DOHH2 (cell line): ENCODE measurements around the gene SPATA31C1.
"Not testable (repeated sequence)": the region's sequence is repeated elsewhere in the genome, so short reads cannot be mapped to it uniquely, and the experiment has no call there.

Experiments used
- H3F3A ChIP-seq: fragments of 200-600 bp; sonication (generic), shearing (Covaris generic); 2 replicates; pipeline ENCODE4 v1.6.0; 2016; ENCODE audit warnings: antibody characterized with exemption, mild to moderate bottlenecking; ENCODE audit not compliant: control insufficient read depth, insufficient read depth
- H3K27ac ChIP-seq: fragments of 200-600 bp; sonication (generic); 2 replicates; pipeline ENCODE4 v1.5.1; 2014; ENCODE audit warnings: low read depth, mild to moderate bottlenecking, low read length, moderate library complexity
- H3K27me3 ChIP-seq: fragments of 200-600 bp; sonication (generic); 2 replicates; pipeline ENCODE4 v1.6.1; 2014; ENCODE audit warnings: mild to moderate bottlenecking, low read length, mixed read lengths; ENCODE audit not compliant: control insufficient read depth
- H3K36me3 ChIP-seq: fragments of 200-600 bp; sonication (generic); 2 replicates; pipeline ENCODE4 v1.6.1; 2014; ENCODE audit warnings: mild to moderate bottlenecking, low read length, moderate library complexity, mixed read lengths; ENCODE audit not compliant: control insufficient read depth
- H3K4me1 ChIP-seq: fragments of 200-600 bp; sonication (generic); 2 replicates; pipeline ENCODE4 v1.6.1; 2014; ENCODE audit warnings: mild to moderate bottlenecking, low read length, mixed read lengths; ENCODE audit not compliant: control insufficient read depth
- H3K4me2 ChIP-seq: fragments of 200-600 bp; sonication (generic); 2 replicates; pipeline ENCODE4 v1.6.0; 2014; ENCODE audit warnings: mild to moderate bottlenecking, low read length, moderate library complexity
- H3K4me3 ChIP-seq: fragments of 200-600 bp; sonication (generic); 2 replicates; pipeline ENCODE4 v1.5.1; 2014; ENCODE audit warnings: mild to moderate bottlenecking, low read length, mixed read lengths
- H3K79me2 ChIP-seq: fragments of 200-600 bp; sonication (generic); 2 replicates; pipeline ENCODE4 v1.6.1; 2014; ENCODE audit warnings: mild to moderate bottlenecking, low read length, mixed read lengths; ENCODE audit not compliant: control insufficient read depth
- H3K9me2 ChIP-seq: fragments of 200-600 bp; sonication (generic); replicated peaks from 2 replicates; pipeline ENCODE4 v1.6.1; 2014; ENCODE audit warnings: mild to moderate bottlenecking, low read length, mixed read lengths; ENCODE audit not compliant: control insufficient read depth
- H3K9me3 ChIP-seq: fragments of 200-600 bp; sonication (generic); 2 replicates; pipeline ENCODE4 v1.6.1; 2014; ENCODE audit warnings: antibody characterized with exemption, low read length, mixed read lengths; ENCODE audit not compliant: control insufficient read depth, insufficient read depth
- H4K20me1 ChIP-seq: fragments of 200-600 bp; sonication (generic); 2 replicates; pipeline ENCODE4 v1.6.0; 2014; ENCODE audit warnings: low read depth, mild to moderate bottlenecking, antibody characterized with exemption, low read length, moderate library complexity; ENCODE audit not compliant: control insufficient read depth, insufficient read depth
- EZH2phosphoT487 ChIP-seq: fragments of 200-600 bp; sonication (generic); IDR thresholded peaks from 2 replicates; pipeline ENCODE4 v1.6.1; 2017; ENCODE audit warnings: borderline replicate concordance, mild to moderate bottlenecking, antibody characterized with exemption, low read length, moderate library complexity, mixed read lengths
- TF ChIP-seq, protein P1 (sequence below): fragments of 200-600 bp; sonication (generic); IDR thresholded peaks from one replicate; pipeline ENCODE4 v1.5.1; 2014; ENCODE audit warnings: antibody characterized with exemption, mild to moderate bottlenecking, low read depth, low read length; ENCODE audit not compliant: poor library complexity, severe bottlenecking

SPATA31C1 gene

DNA sequence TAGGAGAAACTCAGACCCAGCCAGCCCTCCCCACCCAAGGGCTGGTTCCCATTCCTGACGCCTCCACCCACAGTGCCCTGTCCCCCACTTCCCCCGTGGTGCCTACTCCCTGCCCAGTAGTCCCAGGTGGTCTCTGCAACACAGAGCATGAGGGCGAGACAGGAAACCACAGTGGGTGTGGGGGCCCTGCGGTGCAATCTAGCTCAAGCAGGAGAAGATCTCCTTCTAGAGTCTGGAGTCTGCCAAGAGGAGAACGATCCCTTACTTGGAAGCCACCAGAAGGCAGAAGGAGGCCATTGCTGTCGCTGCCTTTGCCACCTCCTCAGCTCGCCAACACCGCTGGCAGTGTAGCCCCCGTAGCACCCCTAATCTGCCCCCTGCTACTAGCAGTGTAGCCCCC is 20.2 kb downstream of the SPATA31C1 start:
- H3K4me3 ChIP-seq, H3K9me2 ChIP-seq, H3K27ac ChIP-seq, H3K36me3 ChIP-seq, H3K27me3 ChIP-seq, H3K4me2 ChIP-seq, H4K20me1 ChIP-seq, H3K9me3 ChIP-seq, H3K4me1 ChIP-seq, H3F3A ChIP-seq, H3K79me2 ChIP-seq: not testable (repeated sequence)

DNA sequence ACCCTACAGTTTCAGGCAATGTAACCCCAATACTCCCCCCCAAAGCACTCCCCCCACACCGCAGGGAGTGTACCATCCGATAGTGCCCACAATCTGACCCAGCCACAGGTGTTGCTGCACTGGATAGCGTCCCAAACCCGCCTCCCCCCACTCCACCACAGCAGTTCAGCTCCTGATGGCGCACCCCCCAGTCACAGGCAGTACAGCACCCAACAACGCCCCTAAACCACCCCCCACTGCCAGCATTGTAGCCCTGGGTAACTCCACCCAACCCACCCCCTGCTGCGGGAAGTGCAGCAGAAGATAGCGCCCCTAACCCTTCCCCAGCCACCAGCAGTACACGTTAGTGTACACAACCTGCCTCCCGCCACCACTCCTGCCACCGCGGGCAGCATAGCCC is 20.6 kb downstream of the SPATA31C1 start:
- H3K4me2 ChIP-seq, H4K20me1 ChIP-seq, H3K4me3 ChIP-seq, H3K4me1 ChIP-seq, H3K27ac ChIP-seq, H3K27me3 ChIP-seq, H3K79me2 ChIP-seq, H3F3A ChIP-seq, H3K9me2 ChIP-seq, H3K36me3 ChIP-seq, H3K9me3 ChIP-seq: not testable (repeated sequence)

DNA sequence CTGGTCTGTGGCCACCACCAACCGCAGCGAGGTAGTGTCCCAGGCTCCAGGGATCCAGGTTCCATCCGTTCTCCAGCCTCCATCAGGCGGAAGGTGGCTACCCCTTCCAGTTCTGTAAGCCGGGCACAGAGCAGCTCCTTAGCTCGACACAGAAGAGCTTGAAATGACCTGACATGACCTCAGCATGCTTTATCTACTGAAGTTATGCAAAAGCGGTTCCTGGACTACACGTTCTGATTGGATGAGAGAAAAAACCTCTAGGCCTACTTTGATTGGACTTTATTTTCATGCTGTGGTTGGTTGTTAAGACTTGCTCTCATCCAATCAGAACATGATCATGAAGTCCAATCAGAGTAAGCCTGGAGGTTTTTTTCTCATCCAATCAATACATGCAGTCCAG is 21.3 kb downstream of the SPATA31C1 start:
- H3K27ac ChIP-seq = not testable (repeated sequence)

DNA sequence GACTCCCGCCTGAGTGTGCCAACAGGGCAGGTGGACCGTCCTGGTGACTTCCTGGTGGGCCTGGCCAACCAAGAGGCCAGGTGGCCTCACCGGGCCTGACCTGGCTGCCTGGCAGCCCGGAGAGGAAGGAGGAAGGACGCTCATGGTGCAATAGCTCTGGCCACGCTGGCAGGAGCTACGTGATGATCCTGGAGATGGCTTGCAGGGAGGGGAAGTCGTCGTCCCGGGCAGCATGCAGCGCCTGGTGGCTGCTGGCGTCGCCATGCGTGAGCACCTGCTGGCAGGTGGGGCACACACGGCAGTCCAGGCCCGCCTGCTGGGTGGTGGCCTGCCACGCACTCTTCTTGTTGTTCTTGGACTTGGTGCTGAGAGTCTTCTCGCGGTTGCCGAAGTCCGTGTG is 26.3 kb downstream of the SPATA31C1 start:
- Histone ChIP-seq H3K9me3 (no peaks in the 10 kb centered on the region), H3K4me3 (no peak overlapping the region), H3K4me2 (no peak overlapping the region), H3K79me2 (no peaks in the 10 kb centered on the region), H3K36me3 (no peaks in the 10 kb centered on the region), H3K9me2 (no peaks in the 10 kb centered on the region), H4K20me1 (no peaks in the 10 kb centered on the region), H3K4me1 (no peaks in the 10 kb centered on the region), H3F3A (no peaks in the 10 kb centered on the region), H3K27me3 (no peaks in the 10 kb centered on the region), H3K27ac (no peak overlapping the region)
- TF ChIP-seq EZH2phosphoT487 = no peak
- TF ChIP-seq, protein P1, sequence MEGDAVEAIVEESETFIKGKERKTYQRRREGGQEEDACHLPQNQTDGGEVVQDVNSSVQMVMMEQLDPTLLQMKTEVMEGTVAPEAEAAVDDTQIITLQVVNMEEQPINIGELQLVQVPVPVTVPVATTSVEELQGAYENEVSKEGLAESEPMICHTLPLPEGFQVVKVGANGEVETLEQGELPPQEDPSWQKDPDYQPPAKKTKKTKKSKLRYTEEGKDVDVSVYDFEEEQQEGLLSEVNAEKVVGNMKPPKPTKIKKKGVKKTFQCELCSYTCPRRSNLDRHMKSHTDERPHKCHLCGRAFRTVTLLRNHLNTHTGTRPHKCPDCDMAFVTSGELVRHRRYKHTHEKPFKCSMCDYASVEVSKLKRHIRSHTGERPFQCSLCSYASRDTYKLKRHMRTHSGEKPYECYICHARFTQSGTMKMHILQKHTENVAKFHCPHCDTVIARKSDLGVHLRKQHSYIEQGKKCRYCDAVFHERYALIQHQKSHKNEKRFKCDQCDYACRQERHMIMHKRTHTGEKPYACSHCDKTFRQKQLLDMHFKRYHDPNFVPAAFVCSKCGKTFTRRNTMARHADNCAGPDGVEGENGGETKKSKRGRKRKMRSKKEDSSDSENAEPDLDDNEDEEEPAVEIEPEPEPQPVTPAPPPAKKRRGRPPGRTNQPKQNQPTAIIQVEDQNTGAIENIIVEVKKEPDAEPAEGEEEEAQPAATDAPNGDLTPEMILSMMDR = no peak

More for the DNA sequence above, 21.3 kb downstream of the SPATA31C1 start:
- not testable (repeated sequence) for H3K4me1 ChIP-seq, H3K9me2 ChIP-seq, H3F3A ChIP-seq, H3K4me2 ChIP-seq, H3K79me2 ChIP-seq, H3K4me3 ChIP-seq, H3K27me3 ChIP-seq, H3K36me3 ChIP-seq, H4K20me1 ChIP-seq, H3K9me3 ChIP-seq

DNA sequence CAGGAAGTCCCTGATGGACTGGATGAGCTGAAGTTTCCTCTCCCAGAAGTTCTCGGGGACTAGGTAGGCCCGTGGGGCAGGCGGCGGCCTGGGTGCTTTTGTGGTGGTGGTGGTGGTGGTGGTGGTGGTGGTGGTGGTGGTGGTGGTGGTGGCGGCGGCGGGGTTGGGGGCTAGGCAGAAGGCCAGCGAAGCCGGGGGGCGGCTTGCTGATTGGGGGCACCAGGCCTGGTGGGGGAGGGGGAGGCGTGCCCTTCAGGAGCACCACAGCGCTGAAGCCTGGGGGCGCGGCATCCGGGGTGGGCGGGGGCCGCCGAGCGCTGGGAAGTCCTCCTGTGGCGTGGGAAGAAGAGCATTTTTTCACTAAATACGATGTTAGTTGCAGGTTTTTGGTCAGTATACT is 26.9 kb downstream of the SPATA31C1 start:
- no peaks in the 10 kb centered on the region for H3K4me1 ChIP-seq
- no peak overlapping the region for H3K4me2 ChIP-seq
- no peaks in the 10 kb centered on the region for H4K20me1 ChIP-seq
- H3K9me2 ChIP-seq = no peaks in the 10 kb centered on the region
- no peaks in the 10 kb centered on the region for H3K79me2 ChIP-seq
- no peak overlapping the region for H3K27ac ChIP-seq
- no peaks in the 10 kb centered on the region for H3K27me3 ChIP-seq
- no peaks in the 10 kb centered on the region for H3K36me3 ChIP-seq
- no peak for TF ChIP-seq EZH2phosphoT487
- TF ChIP-seq, protein P1 = no peak
- no peak overlapping the region for H3K4me3 ChIP-seq
- no peaks in the 10 kb centered on the region for H3F3A ChIP-seq
- H3K9me3 ChIP-seq = no peaks in the 10 kb centered on the region
